ENCODE results near the gene F12.

The F12 gene

GRCh38 chr5:177412603-177413233 lies 3.4 kb upstream of the F12 start:
- DNase-seq (ENCODE audit: low spot score) = no peak

- no peak for DNase-seq (ENCODE audit: low spot score)
Observed at GRCh38 chr5:177410575-177410974, 1.2 kb upstream of the F12 start.

- DNase-seq (ENCODE audit: low spot score) = no peak
Observed at GRCh38 chr5:177405805-177406204, 3.6 kb downstream of the F12 start.

DNA sequence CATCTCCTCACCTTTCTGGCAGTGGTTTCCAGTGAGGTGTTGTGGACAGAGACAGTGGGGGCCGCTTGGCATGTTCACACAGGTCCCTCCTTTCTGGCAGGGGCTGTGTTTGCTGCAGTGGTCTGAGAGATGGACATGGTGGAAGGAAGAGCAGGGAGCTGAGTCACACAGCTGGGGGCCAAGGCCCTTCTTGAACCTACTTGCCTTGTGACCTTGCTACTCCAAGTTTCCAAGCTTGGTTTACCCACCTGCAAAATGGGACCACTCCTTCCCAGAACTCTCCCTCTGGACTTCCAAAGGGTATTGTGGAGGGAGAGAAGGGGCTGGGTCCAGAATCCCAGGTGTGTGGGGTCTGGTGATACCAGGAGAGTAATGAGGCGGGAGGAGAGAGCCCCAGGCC lies 4.1 kb downstream of the F12 start:
- DNase-seq (ENCODE audit: low spot score) = no peak

DNA sequence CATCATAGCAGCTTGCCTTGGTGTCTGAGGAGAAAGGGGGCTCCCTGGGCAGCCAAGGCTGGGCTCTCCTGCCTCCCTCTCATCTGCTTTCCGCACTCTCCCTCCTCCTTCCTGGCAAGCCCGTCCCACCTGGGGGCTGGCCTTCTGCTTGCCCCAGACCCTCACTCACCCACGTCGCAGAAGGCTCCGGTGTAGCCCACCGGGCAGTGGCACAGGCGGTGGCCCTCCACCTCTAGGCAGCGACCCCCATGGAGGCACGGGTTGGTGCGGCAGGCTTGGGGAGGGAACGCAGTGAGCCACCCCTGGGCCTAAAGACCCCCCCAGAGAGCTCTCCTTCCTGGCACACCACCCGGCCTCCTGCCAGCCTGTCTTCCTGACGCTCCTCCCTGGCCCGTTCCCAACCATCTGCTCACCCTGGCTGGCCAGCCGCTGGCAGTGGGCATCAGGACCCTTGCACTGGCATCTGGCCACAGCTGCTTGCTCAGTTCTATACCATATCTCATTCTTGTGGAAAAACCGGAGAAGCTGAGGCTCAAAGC lies 4.7 kb downstream of the F12 start:
- DNase-seq (ENCODE audit: low spot score) = no peak

GRCh38 chr5:177403792-177404640 lies 5.3 kb downstream of the F12 start:
- DNase-seq (ENCODE audit: low spot score) = peak; percentile 89

DNA sequence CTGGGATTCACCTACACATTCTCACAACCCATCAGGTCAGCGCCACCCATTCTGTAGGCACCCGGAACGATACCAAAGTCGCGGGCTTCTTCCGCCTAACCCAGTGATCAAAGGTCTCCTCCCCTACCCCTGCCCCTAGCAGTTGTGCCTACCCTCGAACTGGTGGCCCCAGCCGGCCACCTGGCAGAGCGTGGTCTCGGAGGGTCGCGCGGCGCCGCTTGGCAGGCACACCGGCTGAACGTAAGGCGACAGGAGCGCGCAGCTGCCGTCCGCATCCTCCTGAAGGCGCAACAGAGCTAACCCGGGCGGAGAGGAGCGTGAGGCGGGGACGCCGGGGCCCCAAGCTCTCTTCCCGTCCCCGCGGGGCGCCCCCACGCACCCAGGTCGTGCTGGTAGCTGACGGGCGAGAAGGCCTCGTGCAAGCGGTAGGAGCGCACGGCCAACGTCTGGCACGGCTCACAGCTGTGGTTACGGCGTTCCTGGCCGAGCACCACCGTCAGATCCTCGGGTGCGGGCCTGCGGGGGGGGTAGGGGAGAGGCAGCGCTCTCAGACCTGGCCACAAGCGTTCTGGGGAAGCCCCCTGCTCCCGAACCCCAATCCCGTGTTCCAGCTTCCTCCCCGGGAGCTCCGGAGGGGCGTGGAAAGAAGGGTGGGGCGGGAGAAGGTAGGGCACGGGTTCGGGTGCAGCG lies 6.1 kb downstream of the F12 start:
- DNase-seq (ENCODE audit: low spot score) = no peak

DNA sequence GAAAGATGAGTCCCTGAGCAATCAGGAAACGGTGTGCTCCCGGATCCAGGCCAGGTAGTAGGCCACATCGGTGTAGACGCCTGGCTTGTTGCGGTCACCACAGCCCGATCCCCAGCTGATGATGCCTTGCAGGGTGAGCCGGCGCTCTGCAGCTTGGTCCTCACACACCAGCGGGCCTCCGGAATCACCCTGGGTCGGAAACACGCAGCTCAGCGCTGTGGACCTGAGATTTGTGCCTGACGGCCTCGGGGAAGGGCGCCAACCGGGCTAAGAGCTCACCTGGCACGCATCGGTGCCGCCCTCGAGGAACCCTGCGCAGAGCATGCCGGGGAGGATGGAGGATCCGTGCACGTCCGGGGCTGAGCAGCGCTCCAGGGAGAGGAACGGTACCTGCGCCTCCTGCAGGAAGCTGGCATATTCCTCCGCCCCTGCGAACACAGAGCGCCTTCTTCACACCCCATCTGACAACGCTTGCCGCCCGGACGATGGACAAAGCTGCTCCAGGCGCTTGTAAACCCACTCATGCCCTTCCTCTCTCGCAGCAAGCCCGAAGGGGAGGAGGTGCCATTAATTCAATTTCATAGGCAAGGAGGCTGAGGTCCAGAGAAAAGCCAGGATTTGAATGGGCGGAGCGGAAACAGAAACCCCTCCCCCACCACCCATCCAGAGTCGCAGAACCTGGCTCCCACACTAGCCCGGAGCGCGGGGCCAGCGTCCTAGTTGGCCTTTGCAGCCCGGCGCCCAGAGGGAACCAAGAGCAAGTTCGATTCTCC lies 6.9 kb downstream of the F12 start:
- peak; percentile 61 for DNase-seq (ENCODE audit: low spot score)

DNA sequence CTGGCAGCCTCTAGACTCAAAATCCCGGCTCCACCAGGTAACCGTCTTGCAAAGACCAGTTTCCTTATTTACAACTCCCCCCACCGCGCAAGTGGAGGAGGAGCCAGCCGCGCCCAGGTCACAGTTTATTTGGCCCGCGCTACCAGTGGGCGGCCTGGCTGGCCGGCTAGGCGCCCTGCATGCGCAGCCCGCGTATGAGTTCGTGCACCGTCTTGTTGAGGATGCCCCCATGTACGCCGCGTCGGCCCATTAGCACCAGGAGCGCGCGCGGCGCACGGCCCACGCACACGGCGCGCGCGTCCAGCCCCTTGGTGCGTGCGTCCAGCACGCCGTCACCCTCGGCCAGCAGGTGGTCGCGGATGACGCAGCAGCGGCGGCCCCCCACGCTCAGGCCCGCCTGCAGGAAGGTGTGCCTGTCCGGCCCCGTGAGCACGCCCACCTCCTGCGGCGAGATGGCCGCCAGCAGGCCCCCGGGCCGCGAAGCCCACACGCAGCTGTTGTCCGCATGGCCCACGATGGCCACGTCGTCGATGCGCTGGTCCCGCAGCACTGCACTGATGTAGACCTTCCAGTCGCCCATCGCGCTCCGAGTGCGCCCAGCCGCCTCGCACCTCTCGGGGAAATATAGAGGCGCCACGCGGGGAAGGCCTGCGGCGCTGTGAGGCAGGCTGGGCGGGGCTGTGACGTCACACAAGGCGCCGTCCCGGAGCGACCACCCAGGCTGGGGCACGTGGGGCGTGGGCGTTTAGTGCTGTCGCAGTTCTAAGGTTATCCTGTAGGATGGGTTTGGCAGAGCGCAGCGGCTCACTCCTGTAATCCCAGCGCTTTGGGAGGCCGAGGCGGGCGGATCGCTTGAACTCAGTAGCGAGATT lies 9.1 kb downstream of the F12 start, which contains the start of gene PFN3:
Gene PFN3 (minus strand): TSS at position 665 of the 872 bp plus-strand sequence. CDS start 85 bp downstream, at position 580.
- DNase-seq (ENCODE audit: low spot score) = no peak

GRCh38 chr5:177397875-177398390 lies 11.4 kb downstream of the F12 start:
- no peak for DNase-seq (ENCODE audit: low spot score)

DNA sequence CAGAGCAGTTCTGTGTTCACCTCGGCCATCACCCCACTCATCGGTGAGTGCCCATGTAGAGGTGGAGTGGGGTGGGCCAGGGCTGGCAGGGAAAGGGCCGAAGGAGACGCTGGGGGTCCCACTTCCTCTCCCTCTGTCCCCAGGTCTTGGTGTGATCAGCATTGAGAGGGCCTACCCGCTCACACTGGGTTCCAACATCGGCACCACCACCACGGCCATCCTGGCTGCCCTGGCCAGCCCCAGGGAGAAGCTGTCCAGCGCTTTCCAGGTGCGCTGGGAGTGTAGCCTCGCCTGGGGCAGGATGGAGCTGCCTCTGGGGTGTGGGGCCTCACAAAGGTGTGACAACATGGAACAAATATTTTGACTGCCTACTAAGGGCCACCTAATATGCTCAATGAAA lies 12.6 kb downstream of the F12 start:
- DNase-seq (ENCODE audit: low spot score) = no peak

DNA sequence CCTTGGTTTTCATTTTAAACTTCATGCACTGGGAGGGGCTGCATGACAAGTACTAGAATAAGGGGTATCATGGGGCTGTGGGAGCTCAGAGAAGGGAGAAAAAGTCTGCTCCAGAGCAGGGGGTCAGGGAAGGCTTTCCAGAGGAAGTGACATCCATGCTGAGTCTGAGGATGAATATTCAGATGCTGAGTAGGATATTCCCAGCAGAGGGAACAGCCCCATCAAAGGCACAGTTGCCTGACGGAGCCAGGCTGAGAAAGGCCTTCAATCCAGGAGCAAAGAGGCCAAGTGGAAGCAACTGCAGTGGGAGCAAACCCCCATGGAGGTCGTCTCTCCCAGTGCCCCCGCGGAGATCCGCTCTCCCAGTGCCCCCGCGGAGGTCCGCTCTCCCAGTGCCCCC lies 13.3 kb downstream of the F12 start:
- DNase-seq (ENCODE audit: low spot score) = no peak

- DNase-seq (ENCODE audit: low spot score) = no peak
Observed at GRCh38 chr5:177393990-177394389, 15.4 kb downstream of the F12 start.

- DNase-seq (ENCODE audit: low spot score) = no peak
Observed at GRCh38 chr5:177393206-177393765, 16.1 kb downstream of the F12 start.

- no peak for DNase-seq (ENCODE audit: low spot score)
Observed at GRCh38 chr5:177392765-177393164, 16.6 kb downstream of the F12 start.

GRCh38 chr5:177390363-177391300 lies 18.7 kb downstream of the F12 start:
- DNase-seq (ENCODE audit: low spot score) = peak; percentile 90

- peak; percentile 57 for DNase-seq (ENCODE audit: low spot score)
Observed at GRCh38 chr5:177389241-177390169, 19.9 kb downstream of the F12 start.

DNA sequence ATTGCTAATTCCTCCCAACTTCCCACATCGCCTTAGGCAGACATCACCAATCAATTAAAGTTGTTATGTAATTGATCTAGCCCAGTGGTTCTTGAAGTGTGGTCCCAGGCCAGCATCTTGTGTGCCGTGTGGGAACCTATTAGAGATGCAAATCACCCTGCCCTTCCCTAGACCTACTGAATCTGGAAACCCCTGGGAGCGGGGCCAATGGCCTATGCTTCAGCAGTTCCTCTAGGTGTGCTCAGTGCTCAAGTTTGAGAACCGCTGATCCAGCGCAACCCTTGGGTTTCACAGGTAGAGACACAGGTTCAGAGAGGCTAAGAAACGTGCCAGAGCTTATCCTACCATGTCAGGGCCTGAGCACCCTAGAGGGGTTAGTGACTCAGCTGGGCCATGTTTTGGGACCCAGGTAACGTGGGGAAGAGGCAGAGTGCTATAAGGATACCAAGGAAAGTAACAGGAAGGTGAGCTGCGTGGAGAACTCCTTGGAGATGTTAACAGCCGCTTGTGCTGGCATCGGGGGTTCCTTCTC lies 20.8 kb downstream of the F12 start:
- DNase-seq (ENCODE audit: low spot score) = no peak
